ENCODE results near the gene FAR1. TPM values are rescaled to one million over a fixed set of nuclear protein-coding genes. Genes with fewer than 3 reads are reported as not detected.
A peak's percentile ranks its signal among the peaks of the same experiment; 100 is the strongest.

FAR1 gene
- total RNA-seq, 4 donors from 2014 or later = 9.8 to 29.0 (median 16.4) TPM

DNA sequence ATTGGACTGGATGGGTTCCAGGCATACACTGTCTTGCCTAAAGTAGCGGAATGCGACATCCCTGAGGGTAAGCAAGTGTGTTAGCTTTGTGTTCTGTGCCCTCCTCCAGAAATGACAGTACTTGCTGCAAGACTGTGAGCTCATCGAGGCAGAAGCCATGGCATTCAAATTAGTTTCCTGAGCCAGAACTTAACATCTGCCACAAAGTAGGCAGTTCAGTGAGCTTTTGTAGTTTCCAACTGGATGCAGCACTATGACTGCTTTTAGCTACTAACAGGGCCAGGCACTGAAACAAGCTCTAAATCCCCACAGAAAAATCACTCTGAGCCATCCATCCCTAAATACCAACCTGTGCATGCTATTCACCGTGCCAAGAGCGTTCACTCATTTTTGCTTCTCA lies 1.2 kb upstream of the FAR1 start:
- no peaks in the 10 kb centered on the region for H3K9me3 ChIP-seq
- H3K27me3 ChIP-seq = no peaks in the 10 kb centered on the region
- H3K36me3 ChIP-seq = no peaks in the 10 kb centered on the region
- H3K27ac ChIP-seq = no peak overlapping the region
- H3K4me1 ChIP-seq = peaks cover 30% of the 10 kb centered on the region
- peak overlapping the region; percentile 96 for H3K4me3 ChIP-seq
- TF ChIP-seq POLR2A (IDR thresholded peaks at IDR 0.05) = no peak
- TF ChIP-seq, protein P1, sequence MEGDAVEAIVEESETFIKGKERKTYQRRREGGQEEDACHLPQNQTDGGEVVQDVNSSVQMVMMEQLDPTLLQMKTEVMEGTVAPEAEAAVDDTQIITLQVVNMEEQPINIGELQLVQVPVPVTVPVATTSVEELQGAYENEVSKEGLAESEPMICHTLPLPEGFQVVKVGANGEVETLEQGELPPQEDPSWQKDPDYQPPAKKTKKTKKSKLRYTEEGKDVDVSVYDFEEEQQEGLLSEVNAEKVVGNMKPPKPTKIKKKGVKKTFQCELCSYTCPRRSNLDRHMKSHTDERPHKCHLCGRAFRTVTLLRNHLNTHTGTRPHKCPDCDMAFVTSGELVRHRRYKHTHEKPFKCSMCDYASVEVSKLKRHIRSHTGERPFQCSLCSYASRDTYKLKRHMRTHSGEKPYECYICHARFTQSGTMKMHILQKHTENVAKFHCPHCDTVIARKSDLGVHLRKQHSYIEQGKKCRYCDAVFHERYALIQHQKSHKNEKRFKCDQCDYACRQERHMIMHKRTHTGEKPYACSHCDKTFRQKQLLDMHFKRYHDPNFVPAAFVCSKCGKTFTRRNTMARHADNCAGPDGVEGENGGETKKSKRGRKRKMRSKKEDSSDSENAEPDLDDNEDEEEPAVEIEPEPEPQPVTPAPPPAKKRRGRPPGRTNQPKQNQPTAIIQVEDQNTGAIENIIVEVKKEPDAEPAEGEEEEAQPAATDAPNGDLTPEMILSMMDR (IDR thresholded peaks at IDR 0.05) = no peak
- TF ChIP-seq POLR2AphosphoS5 (IDR thresholded peaks at IDR 0.05) = no peak
- no peak for TF ChIP-seq EP300 (IDR thresholded peaks at IDR 0.05)
- DNase-seq (ENCODE audit: low spot score in 2 of 2) = no peak
- WGBS = 27% methylated on average over 5 of the region's 5 CpGs

- peak overlapping the region; percentile 96 for H3K4me3 ChIP-seq
- TF ChIP-seq, protein P1 (IDR thresholded peaks at IDR 0.05) = no peak
- no peak for TF ChIP-seq POLR2AphosphoS5 (IDR thresholded peaks at IDR 0.05)
- TF ChIP-seq POLR2A (IDR thresholded peaks at IDR 0.05) = no peak
- TF ChIP-seq EP300 (IDR thresholded peaks at IDR 0.05) = no peak
- peak overlapping the region; percentile 20 for H3K27ac ChIP-seq
- DNase-seq (ENCODE audit: low spot score in 2 of 2) = no peak
- 2% methylated on average over 11 of the region's 15 CpGs for WGBS
- no peaks in the 10 kb centered on the region for H3K9me3 ChIP-seq
- no peaks in the 10 kb centered on the region for H3K27me3 ChIP-seq
- H3K36me3 ChIP-seq = no peaks in the 10 kb centered on the region
- H3K4me1 ChIP-seq = peaks cover 30% of the 10 kb centered on the region
Measured at GRCh38 chr11:13667795-13668101, 720 bp upstream of the FAR1 start.

DNA sequence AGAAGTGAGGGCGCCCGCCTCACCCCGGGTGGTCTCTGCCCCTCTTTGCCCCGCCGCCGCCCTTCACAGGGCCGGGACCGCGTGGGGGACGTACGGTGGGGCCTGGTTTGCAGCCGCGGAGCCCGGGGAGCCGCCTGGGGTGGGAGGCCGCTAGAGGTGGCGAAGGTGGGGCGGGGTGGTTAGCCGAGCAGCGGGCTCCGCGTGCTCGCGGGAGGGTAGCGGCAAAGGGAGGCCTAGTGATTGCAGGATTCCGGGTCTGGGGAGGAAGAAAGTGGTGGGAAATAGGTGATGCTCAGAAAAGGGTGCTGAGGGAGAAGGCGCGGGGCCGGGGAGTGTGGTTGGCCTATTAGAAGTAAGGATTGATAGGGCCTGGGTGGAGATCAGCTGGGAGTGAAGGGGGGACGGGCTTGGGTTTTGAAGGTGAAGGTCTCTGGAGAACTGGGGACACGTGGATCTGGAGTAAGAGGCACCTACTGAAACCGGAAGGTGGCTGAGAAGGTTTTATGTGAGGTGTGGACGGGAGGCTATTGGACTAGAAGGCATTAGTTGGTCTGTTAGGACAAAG lies 571 bp downstream of the FAR1 start:
- Histone ChIP-seq H3K4me3 (peak overlapping the region; percentile 96), H3K27me3 (no peaks in the 10 kb centered on the region), H3K4me1 (peaks cover 30% of the 10 kb centered on the region), H3K27ac (peak overlapping the region; percentile 88), H3K36me3 (no peaks in the 10 kb centered on the region), H3K9me3 (no peaks in the 10 kb centered on the region)
- TF ChIP-seq, protein P1 (IDR thresholded peaks at IDR 0.05) = no peak
- TF ChIP-seq POLR2AphosphoS5 (IDR thresholded peaks at IDR 0.05) = no peak
- TF ChIP-seq POLR2A (IDR thresholded peaks at IDR 0.05) = no peak
- no peak for TF ChIP-seq EP300 (IDR thresholded peaks at IDR 0.05)
- under 1% methylated on average over 23 of the region's 33 CpGs for WGBS
- peak; percentile 74 to 82 for DNase-seq (ENCODE audit: low spot score in 2 of 2)

DNA sequence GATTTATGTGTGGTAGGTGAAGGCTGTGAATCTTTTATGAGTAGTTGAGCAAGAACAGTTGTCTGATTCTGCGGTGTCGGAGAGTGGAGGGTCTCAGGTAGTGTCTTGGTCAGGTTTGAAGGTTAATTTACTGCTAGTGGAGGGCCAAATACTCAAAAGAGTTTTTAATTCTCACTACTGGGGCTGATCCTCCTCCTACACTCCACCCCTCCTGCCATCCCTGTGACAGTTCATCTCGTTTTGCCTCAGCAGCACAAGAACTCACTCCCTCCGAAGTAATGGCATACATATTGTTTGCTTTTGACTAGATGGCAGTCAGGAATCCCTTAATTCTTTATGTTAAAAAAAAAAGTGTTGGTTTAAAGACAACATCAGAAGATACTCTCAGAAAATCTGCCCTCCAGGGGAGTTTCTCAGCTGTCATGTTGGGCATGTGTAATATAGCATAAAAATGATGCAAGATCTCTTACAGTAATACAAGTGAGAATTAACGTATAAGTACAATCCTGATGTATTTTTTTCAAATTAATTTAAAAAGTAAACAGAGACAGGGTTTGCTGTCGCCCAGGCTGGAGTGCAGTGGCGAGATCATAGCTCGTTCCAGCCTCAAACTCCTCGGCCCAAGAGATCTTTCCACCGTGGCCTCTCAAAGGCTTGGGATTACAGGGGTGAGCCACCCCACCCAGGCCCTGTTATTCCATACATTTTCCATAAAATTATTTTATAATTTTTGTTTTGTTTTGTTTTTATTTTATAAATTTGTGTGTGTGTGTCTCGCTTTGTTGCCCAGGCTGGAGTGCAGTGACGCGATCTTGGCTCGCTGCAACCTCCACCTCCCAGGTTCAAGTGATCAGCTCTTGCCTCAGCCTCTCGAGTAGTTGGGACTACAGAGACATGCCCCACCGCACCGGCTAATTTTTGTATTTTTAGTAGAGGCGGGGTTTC lies 1.3 kb downstream of the FAR1 start:
- TF ChIP-seq POLR2A (IDR thresholded peaks at IDR 0.05) = no peak
- TF ChIP-seq EP300 (IDR thresholded peaks at IDR 0.05) = no peak
- TF ChIP-seq POLR2AphosphoS5 (IDR thresholded peaks at IDR 0.05) = no peak
- TF ChIP-seq, protein P1 (IDR thresholded peaks at IDR 0.05) = no peak
- Histone ChIP-seq H3K4me3 (peak overlapping the region; percentile 96), H3K4me1 (peaks cover 30% of the 10 kb centered on the region), H3K27ac (no peak overlapping the region), H3K9me3 (no peaks in the 10 kb centered on the region), H3K27me3 (no peaks in the 10 kb centered on the region), H3K36me3 (no peaks in the 10 kb centered on the region)
- 68% methylated on average over 18 of the region's 18 CpGs for WGBS
- no peak for DNase-seq (ENCODE audit: low spot score in 2 of 2)

- DNase-seq (ENCODE audit: low spot score in 2 of 2) = no peak
- Histone ChIP-seq H3K4me1 (peaks cover 25% of the 10 kb centered on the region), H3K27ac (no peak overlapping the region), H3K27me3 (no peaks in the 10 kb centered on the region), H3K36me3 (no peaks in the 10 kb centered on the region), H3K9me3 (no peaks in the 10 kb centered on the region), H3K4me3 (no peak overlapping the region)
- TF ChIP-seq POLR2A (IDR thresholded peaks at IDR 0.05) (no peak), POLR2AphosphoS5 (IDR thresholded peaks at IDR 0.05) (no peak), EP300 (IDR thresholded peaks at IDR 0.05) (no peak)
- TF ChIP-seq, protein P1 (IDR thresholded peaks at IDR 0.05) = no peak
- 98% methylated on average over 1 of the region's 1 CpG for WGBS
Measured at GRCh38 chr11:13672576-13673210, 4.2 kb downstream of the FAR1 start.
